Inferior parietal cortex (tissue), 1 donor: ENCODE data around the gene THBS3.
"Not testable (repeated sequence)": the region's sequence is repeated elsewhere in the genome, so short reads cannot be mapped to it uniquely, and the experiment has no call there.

ENCODE experiments used
- DNase-seq: peaks from one replicate; pipeline ENCODE4 v3.0.0-alpha.2; 2016; ENCODE audit errors: extremely low spot score

THBS3 gene

GRCh38 chr1:155155996-155156643 lies 51.6 kb downstream of the THBS3 start:
- DNase-seq, result not testable (repeated sequence)
